Measurements from ENCODE around the gene TMED10. TPM values are rescaled to one million over a fixed set of nuclear protein-coding genes. Genes with fewer than 3 reads are reported as not detected.
"Not testable (repeated sequence)": the region's sequence is repeated elsewhere in the genome, so short reads cannot be mapped to it uniquely, and the experiment has no call there.

Gene TMED10
- total RNA-seq, 1 experiment from 2014 or later: 255 TPM

DNA sequence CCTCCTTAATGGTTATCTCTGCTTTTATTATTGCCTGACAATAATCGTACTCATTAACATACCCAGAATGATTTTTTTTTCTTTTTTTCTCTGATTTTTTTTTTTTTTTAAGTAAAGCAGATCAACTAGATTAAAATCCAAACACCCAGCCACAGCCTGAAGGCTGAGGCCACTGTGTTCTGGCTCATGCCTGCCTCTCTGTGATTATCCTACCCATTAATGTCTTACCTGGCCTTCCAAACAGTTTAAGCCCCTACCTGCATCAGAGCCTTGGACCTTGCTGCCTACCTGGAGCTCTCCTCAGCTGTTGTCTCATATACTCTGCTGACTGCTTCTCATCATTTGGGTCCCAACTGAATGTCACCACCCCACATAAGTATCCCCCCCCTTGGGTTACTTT, 6.8 kb upstream of the TMED10 start:
- DNase-seq: peak in 1 of 2 experiments; percentile 55
- no peaks in the 10 kb centered on the region for H3K9me3 ChIP-seq
- Mint-ChIP-seq H3K4me3 (ENCODE audit: unreplicated experiment) (peak overlapping the region; percentile 27), H3K9me3 (ENCODE audit: unreplicated experiment) (no peaks in the 10 kb centered on the region), H3K4me1 (ENCODE audit: low read depth, unreplicated experiment) (peaks cover 14% of the 10 kb centered on the region), H3K36me3 (ENCODE audit: insufficient read depth, unreplicated experiment) (peaks cover 6% of the 10 kb centered on the region), H3K27me3 (ENCODE audit: insufficient read depth, unreplicated experiment) (no peaks in the 10 kb centered on the region), H3K27ac (ENCODE audit: unreplicated experiment) (peak overlapping the region; percentile 81)
- H3K36me3 ChIP-seq (ENCODE audit: control insufficient read depth, insufficient read depth, low read length): no peaks in the 10 kb centered on the region
- H3K4me3 ChIP-seq (ENCODE audit: low read depth, low read length): no peak overlapping the region
- TF ChIP-seq, protein P1, sequence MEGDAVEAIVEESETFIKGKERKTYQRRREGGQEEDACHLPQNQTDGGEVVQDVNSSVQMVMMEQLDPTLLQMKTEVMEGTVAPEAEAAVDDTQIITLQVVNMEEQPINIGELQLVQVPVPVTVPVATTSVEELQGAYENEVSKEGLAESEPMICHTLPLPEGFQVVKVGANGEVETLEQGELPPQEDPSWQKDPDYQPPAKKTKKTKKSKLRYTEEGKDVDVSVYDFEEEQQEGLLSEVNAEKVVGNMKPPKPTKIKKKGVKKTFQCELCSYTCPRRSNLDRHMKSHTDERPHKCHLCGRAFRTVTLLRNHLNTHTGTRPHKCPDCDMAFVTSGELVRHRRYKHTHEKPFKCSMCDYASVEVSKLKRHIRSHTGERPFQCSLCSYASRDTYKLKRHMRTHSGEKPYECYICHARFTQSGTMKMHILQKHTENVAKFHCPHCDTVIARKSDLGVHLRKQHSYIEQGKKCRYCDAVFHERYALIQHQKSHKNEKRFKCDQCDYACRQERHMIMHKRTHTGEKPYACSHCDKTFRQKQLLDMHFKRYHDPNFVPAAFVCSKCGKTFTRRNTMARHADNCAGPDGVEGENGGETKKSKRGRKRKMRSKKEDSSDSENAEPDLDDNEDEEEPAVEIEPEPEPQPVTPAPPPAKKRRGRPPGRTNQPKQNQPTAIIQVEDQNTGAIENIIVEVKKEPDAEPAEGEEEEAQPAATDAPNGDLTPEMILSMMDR (IDR thresholded peaks at IDR 0.05; ENCODE audit: insufficient read depth in 1 of 2, low read depth in 1 of 2, low read length in 1 of 2, severe bottlenecking in 1 of 2, unreplicated experiment in 1 of 2): no peak
- no TSS peak for BruUV-seq (replicated peaks)
- intact Hi-C loops (cut with micrococcal nuclease; ENCODE audit: unreplicated experiment): loop anchor here (1.0 to 2.0 kb wide), 3 partner anchors 13 to 76 kb away; no protein-coding TSS in a partner anchor
- ChIA-PET CTCF (interaction anchor here (0.7 to 1.2 kb wide), 6 partner anchors 47 to 685 kb away, joined by 3 to 6 read pairs (median 4); no protein-coding TSS in a partner anchor), POLR2A (interaction anchor here (0.9 to 2.2 kb wide), 4 partner anchors 56 to 111 kb away, joined by 4 to 12 read pairs (median 7); partner anchors contain the start of gene NEK9)
- H3K4me1 ChIP-seq: peaks cover 32% of the 10 kb centered on the region
- H3K27me3 ChIP-seq (replicated peaks; ENCODE audit: control insufficient read depth, insufficient read depth, low read length): no peaks in the 10 kb centered on the region

DNA sequence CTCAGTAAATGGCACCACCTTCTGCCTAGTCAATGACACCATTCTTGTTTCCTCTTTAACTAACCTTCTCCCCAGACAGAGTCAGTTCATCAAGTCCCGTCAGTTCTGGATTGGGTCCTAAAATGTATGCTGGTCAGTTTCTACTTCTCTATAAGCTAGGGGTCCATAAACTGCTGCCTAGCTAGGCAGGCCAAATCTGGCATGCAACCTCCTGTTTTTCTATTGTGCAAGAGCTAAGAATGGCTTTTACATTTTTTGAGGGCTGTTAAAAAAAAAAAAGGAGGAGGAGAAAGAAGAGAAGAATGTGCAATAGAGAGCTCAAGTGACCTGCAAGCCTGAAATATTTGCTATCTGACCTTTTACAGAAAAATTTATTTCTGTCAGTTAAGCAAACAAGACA, 6.4 kb upstream of the TMED10 start:
- no peaks in the 10 kb centered on the region for H3K27me3 Mint-ChIP-seq (ENCODE audit: insufficient read depth, unreplicated experiment)
- ChIA-PET POLR2A (interaction anchor here (0.6 to 2.2 kb wide), 7 partner anchors 41 to 248 kb away, joined by 3 to 12 read pairs (median 5); partner anchors contain the start of gene NEK9), CTCF (interaction anchor here (0.7 to 1.2 kb wide), 5 partner anchors 50 to 685 kb away, joined by 3 to 4 read pairs (median 4); no protein-coding TSS in a partner anchor)
- Histone ChIP-seq H3K4me1 (peaks cover 32% of the 10 kb centered on the region), H3K36me3 (ENCODE audit: control insufficient read depth, insufficient read depth, low read length) (no peaks in the 10 kb centered on the region), H3K27me3 (replicated peaks; ENCODE audit: control insufficient read depth, insufficient read depth, low read length) (no peaks in the 10 kb centered on the region), H3K4me3 (ENCODE audit: low read depth, low read length) (no peak overlapping the region), H3K9me3 (no peaks in the 10 kb centered on the region)
- TF ChIP-seq, protein P1 (IDR thresholded peaks at IDR 0.05; ENCODE audit: insufficient read depth in 1 of 2, low read depth in 1 of 2, low read length in 1 of 2, severe bottlenecking in 1 of 2, unreplicated experiment in 1 of 2): no peak
- H3K27ac Mint-ChIP-seq (ENCODE audit: unreplicated experiment): peak overlapping the region; percentile 81
- no TSS peak for BruUV-seq (replicated peaks)
- no peaks in the 10 kb centered on the region for H3K9me3 Mint-ChIP-seq (ENCODE audit: unreplicated experiment)
- H3K36me3 Mint-ChIP-seq (ENCODE audit: insufficient read depth, unreplicated experiment): peaks cover 6% of the 10 kb centered on the region
- peaks cover 14% of the 10 kb centered on the region for H3K4me1 Mint-ChIP-seq (ENCODE audit: low read depth, unreplicated experiment)
- peak; percentile 68 to 69 for DNase-seq
- intact Hi-C loops (cut with micrococcal nuclease; ENCODE audit: unreplicated experiment): loop anchor here (1.0 to 2.0 kb wide), 3 partner anchors 13 to 76 kb away; no protein-coding TSS in a partner anchor
- peak overlapping the region; percentile 27 for H3K4me3 Mint-ChIP-seq (ENCODE audit: unreplicated experiment)

DNA sequence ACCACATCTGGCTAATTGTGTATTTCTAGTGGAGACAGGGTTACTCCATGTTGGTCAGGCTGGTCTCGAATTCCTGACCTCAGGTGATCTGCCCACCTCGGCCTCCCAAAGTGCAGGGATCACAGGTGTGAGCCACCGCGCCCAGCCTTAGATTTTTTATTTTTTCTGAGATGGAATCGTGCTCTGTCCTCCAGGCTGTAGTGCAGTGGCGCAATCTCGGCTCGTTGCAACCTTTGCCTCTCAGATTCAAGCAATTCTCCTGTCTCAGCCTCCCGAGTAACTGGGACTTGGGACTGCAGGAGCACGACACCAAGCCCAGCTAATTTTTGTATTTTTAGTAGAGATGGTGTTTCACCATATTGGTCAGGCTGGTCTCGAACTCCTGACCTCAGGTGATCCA, 5.8 kb upstream of the TMED10 start:
- H3K4me1 Mint-ChIP-seq (ENCODE audit: low read depth, unreplicated experiment): peaks cover 15% of the 10 kb centered on the region
- not testable (repeated sequence) for H3K9me3 ChIP-seq; DNase-seq; H3K36me3 Mint-ChIP-seq (ENCODE audit: insufficient read depth, unreplicated experiment); H3K36me3 ChIP-seq (ENCODE audit: control insufficient read depth, insufficient read depth, low read length); BruUV-seq (replicated peaks); H3K4me3 Mint-ChIP-seq (ENCODE audit: unreplicated experiment); H3K27me3 Mint-ChIP-seq (ENCODE audit: insufficient read depth, unreplicated experiment); H3K9me3 Mint-ChIP-seq (ENCODE audit: unreplicated experiment); H3K4me3 ChIP-seq (ENCODE audit: low read depth, low read length); H3K27me3 ChIP-seq (replicated peaks; ENCODE audit: control insufficient read depth, insufficient read depth, low read length)
- intact Hi-C loops (cut with micrococcal nuclease; ENCODE audit: unreplicated experiment): loop anchor here (2.0 kb wide), 1 partner anchor 77 kb away; no protein-coding TSS in a partner anchor
- H3K4me1 ChIP-seq: peaks cover 32% of the 10 kb centered on the region
- ChIA-PET CTCF (interaction anchor here (1.0 to 1.2 kb wide), 2 partner anchors 101 to 113 kb away, joined by 3 to 4 read pairs; no protein-coding TSS in a partner anchor), POLR2A (interaction anchor here (0.6 to 2.2 kb wide), 7 partner anchors 29 to 248 kb away, joined by 3 to 12 read pairs (median 6); partner anchors contain the start of gene NEK9)
- H3K27ac Mint-ChIP-seq (ENCODE audit: unreplicated experiment): peak overlapping the region; percentile 81
